NCI-H1436 (cell line): Measurements from ENCODE around the gene PPP2R2C.

ENCODE experiments used
- DNase-seq: peaks from one replicate; lab custom pipeline; 2025; lab: John Stamatoyannopoulos, UW

Gene PPP2R2C

GRCh38 chr4:6493658-6494304, 21.4 kb upstream of the PPP2R2C start:
- no peak for DNase-seq

GRCh38 chr4:6492861-6493657, 20.6 kb upstream of the PPP2R2C start:
- DNase-seq = no peak

GRCh38 chr4:6492027-6492590, 19.7 kb upstream of the PPP2R2C start:
- no peak for DNase-seq

- DNase-seq = no peak
Measured at GRCh38 chr4:6491235-6491634, 18.8 kb upstream of the PPP2R2C start.

- no peak for DNase-seq
Measured at GRCh38 chr4:6489927-6490326, 17.5 kb upstream of the PPP2R2C start.

- no peak for DNase-seq
Measured at GRCh38 chr4:6487466-6487865, 15.1 kb upstream of the PPP2R2C start.

GRCh38 chr4:6480534-6481088, 8.2 kb upstream of the PPP2R2C start:
- DNase-seq = no peak

GRCh38 chr4:6478546-6479220, 6.3 kb upstream of the PPP2R2C start:
- DNase-seq = no peak

- no peak for DNase-seq
Measured at GRCh38 chr4:6476893-6477292, 4.5 kb upstream of the PPP2R2C start.

- no peak for DNase-seq
Measured at GRCh38 chr4:6475492-6476020, 3.1 kb upstream of the PPP2R2C start.

GRCh38 chr4:6474705-6475457, 2.5 kb upstream of the PPP2R2C start:
- DNase-seq = no peak

- DNase-seq = no peak
Measured at GRCh38 chr4:6474053-6474568, 1.7 kb upstream of the PPP2R2C start.

GRCh38 chr4:6473264-6474052, 1.0 kb upstream of the PPP2R2C start:
- no peak for DNase-seq

- no peak for DNase-seq
Measured at GRCh38 chr4:6472008-6472386, 417 bp downstream of the PPP2R2C start.

GRCh38 chr4:6471307-6472007, 957 bp downstream of the PPP2R2C start:
- no peak for DNase-seq

- DNase-seq = no peak
Measured at GRCh38 chr4:6470502-6471306, 1.7 kb downstream of the PPP2R2C start.

- no peak for DNase-seq
Measured at GRCh38 chr4:6469898-6470501, 2.4 kb downstream of the PPP2R2C start.

GRCh38 chr4:6469144-6469543, 3.3 kb downstream of the PPP2R2C start:
- no peak for DNase-seq
